CD4-positive, alpha-beta T cell (primary cell): ENCODE measurements around the gene PRPF8. TPM values are rescaled to one million over a fixed set of nuclear protein-coding genes. Genes with fewer than 3 reads are reported as not detected.
A peak's percentile ranks its signal among the peaks of the same experiment; 100 is the strongest.

ENCODE experiments used
- ATAC-seq: fragments of 200-7000 bp; cut with Tn5 transposase; one replicate; pipeline ENCODE4 v1.10.0; 2022; ENCODE audit warnings: mild to moderate bottlenecking; ENCODE audit not compliant: poor library complexity
- CTCF ChIA-PET: fragments of 350-600 bp; sonication (Branson Sonifier 250); formaldehyde crosslinking; loops from one replicate; lab custom pipeline; 2021; ENCODE audit warnings: antibody characterized with exemption, inconsistent platforms; lab: Charles Lee
- POLR2A ChIA-PET: fragments of 350-600 bp; sonication (Branson Sonifier 250); formaldehyde crosslinking; loops from one replicate; lab custom pipeline; 2021; ENCODE audit warnings: antibody characterized with exemption, inconsistent platforms; lab: Charles Lee
- DNase-seq, 14 experiments: peaks; one replicate each; pipeline ENCODE4 v3.0.0-alpha.2; 2013 to 2020; ENCODE audit warnings: mixed read lengths in 2 of 14
- H3K27ac ChIP-seq, 2 donors: one replicate each; pipeline versions ENCODE4 v1.5.1 to v1.7.0; 2013; ENCODE audit warnings: low read length in 2 of 2, low read depth in 1 of 2, mild to moderate bottlenecking in 1 of 2
- H3K27me3 ChIP-seq, 2 experiments: 1 replicate in 1 of 2; 2 replicates in 1 of 2; pipeline versions ENCODE4 v1.6.1 to v1.7.0; 2013; ENCODE audit warnings: low read length in 2 of 2, control low read depth in 1 of 2, mild to moderate bottlenecking in 1 of 2, moderate library complexity in 1 of 2; ENCODE audit not compliant: insufficient read depth in 2 of 2, control insufficient read depth in 1 of 2
- H3K36me3 ChIP-seq: one replicate; pipeline ENCODE4 v1.6.1; 2013; ENCODE audit warnings: low read length, control low read depth; ENCODE audit not compliant: insufficient read depth
- H3K4me1 ChIP-seq: one replicate; pipeline ENCODE4 v1.6.1; 2013; ENCODE audit warnings: low read length, control low read depth; ENCODE audit not compliant: insufficient read depth
- H3K4me3 ChIP-seq: one replicate; pipeline ENCODE4 v1.5.1; 2013; ENCODE audit warnings: mild to moderate bottlenecking, low read length, moderate library complexity
- H3K9me3 ChIP-seq, 2 experiments: 1 replicate in 1 of 2; 2 replicates in 1 of 2; pipeline versions ENCODE4 v1.6.1 to v1.7.0; 2013; ENCODE audit warnings: low read length in 2 of 2, mild to moderate bottlenecking in 2 of 2, control low read depth in 1 of 2, moderate library complexity in 1 of 2; ENCODE audit not compliant: control insufficient read depth in 1 of 2, insufficient read depth in 1 of 2
- H3K27ac Mint-ChIP-seq: one replicate; pipeline ENCODE4 v1.8.0; 2020; ENCODE audit warnings: mixed read lengths
- H3K27me3 Mint-ChIP-seq: one replicate; pipeline ENCODE4 v1.8.0; 2021; ENCODE audit warnings: mixed read lengths
- H3K36me3 Mint-ChIP-seq: one replicate; pipeline ENCODE4 v1.8.0; 2021; ENCODE audit warnings: low read depth, mixed read lengths
- H3K4me1 Mint-ChIP-seq: one replicate; pipeline ENCODE4 v1.8.0; 2021; ENCODE audit warnings: low read depth, mixed read lengths
- H3K4me3 Mint-ChIP-seq: one replicate; pipeline ENCODE4 v1.8.0; 2020; ENCODE audit warnings: mild to moderate bottlenecking, mixed read lengths
- H3K9me3 Mint-ChIP-seq: one replicate; pipeline ENCODE4 v1.8.0; 2020; ENCODE audit warnings: mixed read lengths
- intact Hi-C, 2 experiments: fragments of 100-400 bp; cut with DNase I in 1 of 2; cut with micrococcal nuclease in 1 of 2; formaldehyde crosslinking; loops; one replicate each; pipeline versions ENCODE4 v1.15.1 to v1.9.0; 2023 to 2025; cut with DNase I, micrococcal nuclease
- total RNA-seq, 174 experiments: library from RNA in 2 of 174; stranded (reverse) in 2 of 174; gene quantifications; one replicate each; pipeline ENCODE4 v1.2.3 and lab custom pipeline; 2021 to 2026
- TF ChIP-seq, protein P1 (sequence below): fragments of 200-600 bp; IDR thresholded peaks from one replicate; pipeline ENCODE4 v1.8.0; 2022; ENCODE audit warnings: antibody characterized with exemption, mild to moderate bottlenecking

PRPF8 gene
- total RNA-seq, 2 experiments from 2014 or later: 550 to 572 TPM

DNA sequence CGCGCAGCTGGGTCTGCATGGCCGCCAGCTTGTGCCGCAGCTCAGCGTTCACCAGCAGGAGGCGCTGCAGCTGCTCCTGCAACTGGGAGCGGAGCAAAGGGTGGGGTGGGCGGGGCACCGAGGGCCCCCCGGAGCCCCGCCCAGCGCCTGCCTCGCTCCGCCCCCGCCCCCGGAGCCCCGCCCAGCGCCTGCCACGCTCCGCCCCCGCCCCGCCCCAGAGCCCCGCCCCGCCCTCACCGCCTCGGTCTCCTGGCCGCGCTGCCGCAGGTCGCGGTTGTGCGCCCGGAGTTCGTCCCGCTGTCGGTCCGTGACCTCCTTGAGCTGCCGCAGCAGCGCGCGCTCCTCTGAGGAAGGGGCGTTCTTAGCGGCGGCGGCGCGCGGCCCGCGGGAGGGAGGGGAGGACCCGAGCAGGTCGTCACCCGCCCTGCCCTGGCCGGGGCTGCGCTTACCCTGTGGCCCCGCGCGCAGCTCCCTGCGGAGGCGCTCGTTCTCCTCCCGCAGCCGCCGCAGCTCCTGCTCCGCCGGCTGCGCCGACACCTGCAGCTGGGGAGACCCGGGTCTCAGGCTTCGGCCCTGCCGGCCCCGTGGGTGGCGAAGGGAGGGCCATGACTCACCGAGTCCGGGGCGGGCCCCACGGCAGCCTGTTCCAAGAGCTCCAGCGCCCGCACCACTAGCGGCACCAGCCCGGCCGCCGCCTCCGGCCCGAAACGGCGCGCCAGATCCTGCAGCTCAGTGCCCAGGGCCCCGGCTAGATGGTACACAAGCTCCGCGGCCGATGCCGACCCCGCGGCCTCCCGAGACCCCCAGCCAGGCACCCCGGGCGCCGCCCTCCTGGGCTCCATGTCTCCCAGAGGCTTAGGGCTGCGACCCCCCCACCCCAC, 35.5 kb downstream of the PRPF8 start:
- H3K27me3 ChIP-seq: no peaks in the 10 kb centered on the region
- TF ChIP-seq, protein P1, sequence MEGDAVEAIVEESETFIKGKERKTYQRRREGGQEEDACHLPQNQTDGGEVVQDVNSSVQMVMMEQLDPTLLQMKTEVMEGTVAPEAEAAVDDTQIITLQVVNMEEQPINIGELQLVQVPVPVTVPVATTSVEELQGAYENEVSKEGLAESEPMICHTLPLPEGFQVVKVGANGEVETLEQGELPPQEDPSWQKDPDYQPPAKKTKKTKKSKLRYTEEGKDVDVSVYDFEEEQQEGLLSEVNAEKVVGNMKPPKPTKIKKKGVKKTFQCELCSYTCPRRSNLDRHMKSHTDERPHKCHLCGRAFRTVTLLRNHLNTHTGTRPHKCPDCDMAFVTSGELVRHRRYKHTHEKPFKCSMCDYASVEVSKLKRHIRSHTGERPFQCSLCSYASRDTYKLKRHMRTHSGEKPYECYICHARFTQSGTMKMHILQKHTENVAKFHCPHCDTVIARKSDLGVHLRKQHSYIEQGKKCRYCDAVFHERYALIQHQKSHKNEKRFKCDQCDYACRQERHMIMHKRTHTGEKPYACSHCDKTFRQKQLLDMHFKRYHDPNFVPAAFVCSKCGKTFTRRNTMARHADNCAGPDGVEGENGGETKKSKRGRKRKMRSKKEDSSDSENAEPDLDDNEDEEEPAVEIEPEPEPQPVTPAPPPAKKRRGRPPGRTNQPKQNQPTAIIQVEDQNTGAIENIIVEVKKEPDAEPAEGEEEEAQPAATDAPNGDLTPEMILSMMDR: peak; percentile 75
- no peaks in the 10 kb centered on the region for H3K27me3 Mint-ChIP-seq
- peaks cover 36% of the 10 kb centered on the region for H3K36me3 Mint-ChIP-seq
- no peaks in the 10 kb centered on the region for H3K9me3 ChIP-seq
- ChIA-PET POLR2A (interaction anchor here (0.6 to 3.9 kb wide), 18 partner anchors 9 to 743 kb away, joined by 3 to 44 read pairs (median 4); partner anchors contain the start of genes INPP5K, PITPNA, PRPF8 and RPA1), CTCF (interaction anchor here (0.5 to 2.9 kb wide), 22 partner anchors 9 to 609 kb away, joined by 3 to 12 read pairs (median 6); partner anchors contain the start of genes PITPNA, PRPF8, RPA1 and RTN4RL1)
- peak overlapping the region; percentile 45 to 53 for H3K27ac ChIP-seq
- H3K36me3 ChIP-seq: peaks cover 39% of the 10 kb centered on the region
- H3K4me1 Mint-ChIP-seq: peaks cover 18% of the 10 kb centered on the region
- intact Hi-C loops: loop anchor here (1.0 to 5.0 kb wide), 4 partner anchors 21 to 378 kb away; partner anchors contain the start of genes PRPF8 (in 1 of the 2), RTN4RL1 (in 1 of the 2) and SLC43A2 (in 1 of the 2)
- peak overlapping the region; percentile 79 for H3K4me3 Mint-ChIP-seq
- peak; percentile 89 to 99 (median 95) for DNase-seq
- peak overlapping the region; percentile 33 for H3K27ac Mint-ChIP-seq
- peak overlapping the region; percentile 51 for H3K4me3 ChIP-seq
- H3K4me1 ChIP-seq: peaks cover 41% of the 10 kb centered on the region
- H3K9me3 Mint-ChIP-seq: no peaks in the 10 kb centered on the region
- peak; percentile 78 for ATAC-seq

DNA sequence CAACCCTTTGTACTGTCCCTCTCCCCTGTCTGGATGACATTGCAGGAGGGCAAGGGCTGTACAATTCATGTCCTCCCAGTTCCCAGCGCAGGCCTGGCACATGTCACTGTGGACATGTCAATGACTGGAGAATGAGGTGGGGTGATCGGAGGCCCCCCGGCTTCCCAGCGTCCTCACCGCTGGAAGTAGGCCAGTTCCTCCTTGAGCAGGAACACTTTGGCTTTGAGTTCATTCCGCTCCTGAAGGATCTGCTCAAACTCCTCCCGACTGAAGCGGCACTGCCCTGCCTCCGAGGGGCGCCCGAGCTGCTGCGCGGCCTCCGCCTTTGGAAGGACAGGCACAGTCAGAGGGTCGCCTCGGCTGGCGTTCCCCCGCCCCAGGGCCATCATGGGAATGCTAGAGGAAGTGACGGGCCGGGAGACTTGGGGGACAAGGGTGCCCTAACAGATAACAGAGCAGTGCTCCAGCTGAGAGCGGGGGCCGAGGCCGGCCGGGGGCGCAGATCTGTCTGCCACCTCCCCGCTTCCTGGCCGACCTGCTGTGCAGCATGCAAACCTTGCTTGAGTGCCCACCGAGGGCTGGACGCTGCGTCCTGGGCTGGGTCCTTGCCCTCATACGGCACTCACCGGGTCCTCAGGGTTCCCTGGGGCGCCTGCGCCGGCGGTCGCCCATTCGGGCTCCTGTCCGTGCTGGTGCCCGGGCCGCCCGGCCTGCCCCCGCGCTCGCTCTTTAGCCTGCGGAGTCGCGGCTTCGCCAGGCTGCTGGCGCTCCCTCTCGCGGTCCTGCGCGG, 36.3 kb downstream of the PRPF8 start:
- intact Hi-C loops: loop anchor here (2.0 to 5.0 kb wide), 3 partner anchors 34 to 379 kb away; partner anchors contain the start of genes PRPF8 (in 1 of the 2) and RTN4RL1 (in 1 of the 2)
- H3K4me3 Mint-ChIP-seq: peak overlapping the region; percentile 79

More for the DNA sequence above, 36.3 kb downstream of the PRPF8 start:
- H3K4me1 ChIP-seq: peaks cover 46% of the 10 kb centered on the region
- ATAC-seq: no peak
- TF ChIP-seq, protein P1: no peak
- no peaks in the 10 kb centered on the region for H3K9me3 ChIP-seq
- H3K4me1 Mint-ChIP-seq: peaks cover 21% of the 10 kb centered on the region
- peak overlapping the region; percentile 33 for H3K27ac Mint-ChIP-seq
- H3K9me3 Mint-ChIP-seq: no peaks in the 10 kb centered on the region
- peaks cover 31% of the 10 kb centered on the region for H3K36me3 ChIP-seq
- H3K27me3 Mint-ChIP-seq: no peaks in the 10 kb centered on the region
- peaks cover 31% of the 10 kb centered on the region for H3K36me3 Mint-ChIP-seq
- H3K27ac ChIP-seq: peak overlapping the region in 1 of 2 donors; percentile 26
- peak in 2 of 14 experiments; percentile 23 to 47 for DNase-seq
- POLR2A ChIA-PET: interaction anchor here (0.6 to 3.9 kb wide), 12 partner anchors 13 to 283 kb away, joined by 3 to 44 read pairs (median 8); partner anchors contain the start of genes INPP5K, PITPNA, PRPF8 and RPA1
- peak overlapping the region; percentile 61 for H3K4me3 ChIP-seq
- H3K27me3 ChIP-seq: no peaks in the 10 kb centered on the region
- CTCF ChIA-PET: interaction anchor here (0.5 to 2.9 kb wide), 21 partner anchors 8 to 610 kb away, joined by 3 to 12 read pairs (median 6); partner anchors contain the start of genes PITPNA, PRPF8, RPA1 and RTN4RL1
